HCT116 (cell line): ENCODE data around the gene TMEM44. TPM values are rescaled to one million over a fixed set of nuclear protein-coding genes. Genes with fewer than 3 reads are reported as not detected.

Source experiments
- ATAC-seq: fragments of 200-7000 bp; cut with Tn5 transposase; 2 replicates; pipeline ENCODE4 v1.9.1; 2020; ENCODE audit warnings: mild to moderate bottlenecking, moderate library complexity
- BruUV-seq: library from RNA; stranded (reverse); fragments of 400-500 nt; replicated peaks from 2 replicates; lab custom pipeline; 2021; lab: Mats Ljungman, UMichigan
- CTCF ChIA-PET: fragments of 300-600 bp; sonication (Branson Sonifier 250); formaldehyde crosslinking; loops from one replicate; lab custom pipeline; 2021; ENCODE audit warnings: antibody characterized with exemption; lab: Charles Lee
- POLR2A ChIA-PET: fragments of 300-600, 350-600 bp; sonication (Branson Sonifier 250); formaldehyde crosslinking; loops from one replicate; lab custom pipeline; 2021; ENCODE audit warnings: antibody characterized with exemption; lab: Charles Lee
- RAD21 ChIA-PET, 2 experiments: fragments of 300-600 bp; sonication (Branson Sonifier 250); formaldehyde crosslinking; loops; one replicate each; lab custom pipeline; 2023; ENCODE audit warnings: low total read pairs in 2 of 2; ENCODE audit not compliant: uncharacterized antibody in 2 of 2, unreplicated experiment in 2 of 2, low non-redundant PET in 1 of 2; lab: Charles Lee
- DNase-seq: peaks from one replicate; pipeline ENCODE4 v3.0.0-alpha.2; 2010; ENCODE audit warnings: low read depth, low spot score
- H2AFZ ChIP-seq: fragments of 200-600 bp; shearing (Covaris generic), sonication (generic); 2 replicates; pipeline ENCODE4 v1.6.1; 2017; ENCODE audit warnings: low read depth, mixed run types, mixed read lengths, antibody characterized with exemption, low read length; ENCODE audit not compliant: poor library complexity, severe bottlenecking
- H3K27ac ChIP-seq: 2 replicates; pipeline ENCODE4 v1.5.1; 2012; ENCODE audit warnings: low read depth, low read length
- H3K27me3 ChIP-seq: fragments of 200-600 bp; sonication (generic); 2 replicates; pipeline ENCODE4 v1.6.1; 2016; ENCODE audit warnings: mixed run types, low read length, mixed read lengths; ENCODE audit not compliant: insufficient read depth
- H3K36me3 ChIP-seq, 2 experiments: fragments of 200-500 bp in 1 of 2; fragments of 200-600 bp in 1 of 2; sonication (Bioruptor generic) in 1 of 2; sonication (generic) in 1 of 2; 2 replicates each; pipeline versions ENCODE4 v1.5.1 to v1.6.1; 2014 to 2016; ENCODE audit warnings: low read length in 2 of 2, inconsistent platforms in 1 of 2, mixed read lengths in 1 of 2, mixed run types in 1 of 2; ENCODE audit not compliant: insufficient read depth in 2 of 2, control insufficient read depth in 1 of 2
- H3K4me1 ChIP-seq, 2 experiments: fragments of 200-600 bp in 1 of 2; sonication (generic) in 1 of 2; 2 replicates each; pipeline versions ENCODE4 v1.5.1 to v1.6.1; 2012 to 2017; ENCODE audit warnings: low read length in 2 of 2, inconsistent platforms in 1 of 2, mild to moderate bottlenecking in 1 of 2, mixed read lengths in 1 of 2, mixed run types in 1 of 2, moderate library complexity in 1 of 2; ENCODE audit not compliant: insufficient read depth in 2 of 2, control insufficient read depth in 1 of 2
- H3K4me2 ChIP-seq: fragments of 200-600 bp; sonication (generic); 2 replicates; pipeline ENCODE4 v1.6.1; 2017; ENCODE audit warnings: mixed run types, low read length, mixed read lengths
- H3K4me3 ChIP-seq, 2 experiments: fragments of 200-600 bp in 1 of 2; sonication (generic) in 1 of 2; replicated peaks in 1 of 2; 2 replicates each; pipeline ENCODE4 v1.5.1; 2011 to 2016; ENCODE audit warnings: low read length in 2 of 2, control low read depth in 1 of 2, low read depth in 1 of 2, mild to moderate bottlenecking in 1 of 2, mixed read lengths in 1 of 2, mixed run types in 1 of 2
- H3K79me2 ChIP-seq: fragments of 200-600 bp; sonication (generic); 2 replicates; pipeline ENCODE4 v1.6.1; 2017; ENCODE audit warnings: mild to moderate bottlenecking, mixed run types, low read length, moderate library complexity, mixed read lengths; ENCODE audit not compliant: insufficient read depth
- H3K9ac ChIP-seq: fragments of 200-600 bp; sonication (generic); 2 replicates; pipeline ENCODE4 v1.6.1; 2016; ENCODE audit warnings: low read length, mixed read lengths
- H3K9me2 ChIP-seq: fragments of 200-600 bp; sonication (generic), shearing (Covaris generic); 2 replicates; pipeline ENCODE4 v1.6.1; 2017; ENCODE audit warnings: mixed run types, mild to moderate bottlenecking, moderate library complexity; ENCODE audit not compliant: insufficient read depth
- H3K9me3 ChIP-seq, 2 experiments: fragments of 200-500 bp in 1 of 2; fragments of 200-600 bp in 1 of 2; sonication (Bioruptor generic) in 1 of 2; sonication (generic) in 1 of 2; 2 replicates each; pipeline ENCODE4 v1.6.1; 2014 to 2017; ENCODE audit warnings: low read length in 2 of 2, mixed read lengths in 2 of 2, inconsistent platforms in 1 of 2, low read depth in 1 of 2, mild to moderate bottlenecking in 1 of 2, mixed run types in 1 of 2, moderate library complexity in 1 of 2; ENCODE audit not compliant: control insufficient read depth in 1 of 2, insufficient read depth in 1 of 2
- H4K20me1 ChIP-seq: fragments of 200-600 bp; sonication (generic), shearing (Covaris generic); 2 replicates; pipeline ENCODE4 v1.6.1; 2017; ENCODE audit warnings: mixed run types, mild to moderate bottlenecking, moderate library complexity; ENCODE audit not compliant: insufficient read depth
- CEBPB ChIP-seq: IDR thresholded peaks from 2 replicates; pipeline ENCODE4 v1.6.1; 2012; ENCODE audit warnings: low read depth
- ELF1 ChIP-seq: IDR thresholded peaks from 2 replicates; pipeline ENCODE4 v1.6.1; 2012; ENCODE audit warnings: low read depth, borderline replicate concordance
- EZH2 ChIP-seq: fragments of 200-600 bp; sonication (generic); IDR thresholded peaks from 2 replicates; pipeline ENCODE4 v1.6.1; 2017; ENCODE audit warnings: antibody characterized with exemption, mixed run types
- FOSL1 ChIP-seq: IDR thresholded peaks from 2 replicates; pipeline ENCODE4 v1.6.1; 2012; ENCODE audit warnings: low read depth
- SIN3A ChIP-seq: IDR thresholded peaks from 2 replicates; pipeline ENCODE4 v1.6.1; 2012; ENCODE audit warnings: low read depth
- TCF7L2 ChIP-seq: IDR thresholded peaks from 2 replicates; pipeline ENCODE4 v1.7.0; 2011; ENCODE audit warnings: borderline replicate concordance, inconsistent platforms; ENCODE audit not compliant: insufficient read depth, insufficient read length; ENCODE audit errors: extremely low read depth
- ZNF274 ChIP-seq: fragments of 200-500 bp; sonication (Bioruptor generic); IDR thresholded peaks from 2 replicates; pipeline ENCODE4 v1.6.1; 2014; ENCODE audit warnings: mild to moderate bottlenecking, low read depth, low read length, inconsistent platforms
- intact Hi-C: fragments of 100-400 bp; cut with micrococcal nuclease; formaldehyde crosslinking; loops from 2 replicates; pipeline ENCODE4 v1.10.0; 2022
- total RNA-seq: library from RNA; stranded (reverse); gene quantifications from one replicate; pipeline ENCODE4 v1.2.1, GENCODE V29; 2021; ENCODE audit not compliant: unreplicated experiment
- TF ChIP-seq, protein P1 (sequence below): IDR thresholded peaks from 2 replicates; pipeline ENCODE4 v1.6.1; 2012; ENCODE audit warnings: low read depth
- TF ChIP-seq, protein P2 (sequence below), 3 experiments: fragments of 200-600 bp in 1 of 3; sonication (generic) in 1 of 3; IDR thresholded peaks in 2 of 3; conservative IDR thresholded peaks in 1 of 3; 2 replicates each; pipeline ENCODE4 v1.5.1; 2012 to 2017; ENCODE audit warnings: low read depth in 2 of 3, low read length in 2 of 3, antibody characterized with exemption in 1 of 3, borderline replicate concordance in 1 of 3, control low read depth in 1 of 3, mild to moderate bottlenecking in 1 of 3, mixed read lengths in 1 of 3, mixed run types in 1 of 3, moderate library complexity in 1 of 3; ENCODE audit not compliant: insufficient read depth in 1 of 3
- TF ChIP-seq, protein P3 (sequence below): IDR thresholded peaks from 2 replicates; pipeline ENCODE4 v1.6.1; 2012

Gene TMEM44
- total RNA-seq, 1 experiment from 2014 or later, result 30.3 TPM

DNA sequence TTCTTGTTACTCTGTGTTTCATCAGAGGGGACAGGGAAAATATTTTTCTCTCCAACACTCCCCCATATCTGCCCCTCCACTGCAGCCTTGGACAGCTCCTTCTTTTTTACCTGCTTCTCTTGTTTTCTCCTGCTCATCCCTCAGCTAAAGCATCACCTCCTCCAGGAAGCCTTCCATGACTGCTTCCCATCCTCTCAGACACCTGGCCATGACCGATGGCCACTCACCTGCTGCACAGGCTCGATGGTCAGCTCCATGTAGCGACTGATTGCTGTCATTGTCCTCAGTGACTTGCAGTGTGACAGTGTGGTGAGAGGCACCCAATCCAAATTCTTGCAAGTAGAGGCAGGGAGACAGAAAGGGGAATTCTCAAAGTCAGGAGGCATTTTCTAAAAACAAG, 22.5 kb downstream of the TMEM44 start:
- Histone ChIP-seq H2AFZ (no peak overlapping the region), H3K27me3 (no peaks in the 10 kb centered on the region), H3K4me1 (no peaks in the 10 kb centered on the region), H3K9me3 (no peaks in the 10 kb centered on the region), H3K27ac (no peak overlapping the region), H3K36me3 (no peaks in the 10 kb centered on the region; a peak in 1 of 4 replicates), H3K4me3 (no peak overlapping the region), H3K9ac (no peak overlapping the region), H3K4me2 (no peak overlapping the region), H3K9me2 (no peaks in the 10 kb centered on the region), H3K79me2 (no peaks in the 10 kb centered on the region), H4K20me1 (no peaks in the 10 kb centered on the region)
- no peak for ATAC-seq
- TF ChIP-seq, protein P1, sequence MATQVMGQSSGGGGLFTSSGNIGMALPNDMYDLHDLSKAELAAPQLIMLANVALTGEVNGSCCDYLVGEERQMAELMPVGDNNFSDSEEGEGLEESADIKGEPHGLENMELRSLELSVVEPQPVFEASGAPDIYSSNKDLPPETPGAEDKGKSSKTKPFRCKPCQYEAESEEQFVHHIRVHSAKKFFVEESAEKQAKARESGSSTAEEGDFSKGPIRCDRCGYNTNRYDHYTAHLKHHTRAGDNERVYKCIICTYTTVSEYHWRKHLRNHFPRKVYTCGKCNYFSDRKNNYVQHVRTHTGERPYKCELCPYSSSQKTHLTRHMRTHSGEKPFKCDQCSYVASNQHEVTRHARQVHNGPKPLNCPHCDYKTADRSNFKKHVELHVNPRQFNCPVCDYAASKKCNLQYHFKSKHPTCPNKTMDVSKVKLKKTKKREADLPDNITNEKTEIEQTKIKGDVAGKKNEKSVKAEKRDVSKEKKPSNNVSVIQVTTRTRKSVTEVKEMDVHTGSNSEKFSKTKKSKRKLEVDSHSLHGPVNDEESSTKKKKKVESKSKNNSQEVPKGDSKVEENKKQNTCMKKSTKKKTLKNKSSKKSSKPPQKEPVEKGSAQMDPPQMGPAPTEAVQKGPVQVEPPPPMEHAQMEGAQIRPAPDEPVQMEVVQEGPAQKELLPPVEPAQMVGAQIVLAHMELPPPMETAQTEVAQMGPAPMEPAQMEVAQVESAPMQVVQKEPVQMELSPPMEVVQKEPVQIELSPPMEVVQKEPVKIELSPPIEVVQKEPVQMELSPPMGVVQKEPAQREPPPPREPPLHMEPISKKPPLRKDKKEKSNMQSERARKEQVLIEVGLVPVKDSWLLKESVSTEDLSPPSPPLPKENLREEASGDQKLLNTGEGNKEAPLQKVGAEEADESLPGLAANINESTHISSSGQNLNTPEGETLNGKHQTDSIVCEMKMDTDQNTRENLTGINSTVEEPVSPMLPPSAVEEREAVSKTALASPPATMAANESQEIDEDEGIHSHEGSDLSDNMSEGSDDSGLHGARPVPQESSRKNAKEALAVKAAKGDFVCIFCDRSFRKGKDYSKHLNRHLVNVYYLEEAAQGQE, result no peak
- TF ChIP-seq, protein P2, sequence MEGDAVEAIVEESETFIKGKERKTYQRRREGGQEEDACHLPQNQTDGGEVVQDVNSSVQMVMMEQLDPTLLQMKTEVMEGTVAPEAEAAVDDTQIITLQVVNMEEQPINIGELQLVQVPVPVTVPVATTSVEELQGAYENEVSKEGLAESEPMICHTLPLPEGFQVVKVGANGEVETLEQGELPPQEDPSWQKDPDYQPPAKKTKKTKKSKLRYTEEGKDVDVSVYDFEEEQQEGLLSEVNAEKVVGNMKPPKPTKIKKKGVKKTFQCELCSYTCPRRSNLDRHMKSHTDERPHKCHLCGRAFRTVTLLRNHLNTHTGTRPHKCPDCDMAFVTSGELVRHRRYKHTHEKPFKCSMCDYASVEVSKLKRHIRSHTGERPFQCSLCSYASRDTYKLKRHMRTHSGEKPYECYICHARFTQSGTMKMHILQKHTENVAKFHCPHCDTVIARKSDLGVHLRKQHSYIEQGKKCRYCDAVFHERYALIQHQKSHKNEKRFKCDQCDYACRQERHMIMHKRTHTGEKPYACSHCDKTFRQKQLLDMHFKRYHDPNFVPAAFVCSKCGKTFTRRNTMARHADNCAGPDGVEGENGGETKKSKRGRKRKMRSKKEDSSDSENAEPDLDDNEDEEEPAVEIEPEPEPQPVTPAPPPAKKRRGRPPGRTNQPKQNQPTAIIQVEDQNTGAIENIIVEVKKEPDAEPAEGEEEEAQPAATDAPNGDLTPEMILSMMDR (IDR thresholded peaks at IDR 0.05 in 2 of 3, conservative IDR thresholded peaks at IDR 0.05 in 1 of 3; ENCODE audit: borderline replicate concordance in 1 of 3, insufficient read depth in 1 of 3, low read depth in 2 of 3, low read length in 2 of 3), result no peak
- TF ChIP-seq ZNF274, result no peak
- no peak for TF ChIP-seq FOSL1
- no peak for TF ChIP-seq TCF7L2
- no peak for TF ChIP-seq EZH2
- TF ChIP-seq CEBPB, result no peak
- no peak for TF ChIP-seq ELF1
- TF ChIP-seq, protein P3, sequence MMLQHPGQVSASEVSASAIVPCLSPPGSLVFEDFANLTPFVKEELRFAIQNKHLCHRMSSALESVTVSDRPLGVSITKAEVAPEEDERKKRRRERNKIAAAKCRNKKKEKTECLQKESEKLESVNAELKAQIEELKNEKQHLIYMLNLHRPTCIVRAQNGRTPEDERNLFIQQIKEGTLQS, result no peak
- TF ChIP-seq SIN3A, result no peak
- CTCF ChIA-PET, result no interaction called here
- POLR2A ChIA-PET, result no interaction called here
- BruUV-seq, result no TSS peak
- DNase-seq, result no peak
- RAD21 ChIA-PET, result no interaction called here
- intact Hi-C loops, result no loop called here
